Measurements from ENCODE around the gene ZNF593. TPM values are rescaled to one million over a fixed set of nuclear protein-coding genes. Genes with fewer than 3 reads are reported as not detected.
A peak's percentile ranks its signal among the peaks of the same experiment; 100 is the strongest.

The ZNF593 gene
- total RNA-seq, 1 experiment from 2014 or later: 165 TPM

- H3K4me1 ChIP-seq (ENCODE audit: insufficient read depth, low read length): peaks cover 11% of the 10 kb centered on the region
- BruUV-seq (replicated peaks): no TSS peak
- H3K4me2 ChIP-seq (ENCODE audit: low read length): peak overlapping the region; percentile 97
- TF ChIP-seq EZH2 (IDR thresholded peaks at IDR 0.05; ENCODE audit: low read length, unreplicated experiment) (no peak), CTCF (conservative IDR thresholded peaks at IDR 0.05; ENCODE audit: low read depth, low read length) (no peak), EZH2phosphoT487 (IDR thresholded peaks at IDR 0.05; ENCODE audit: borderline replicate concordance, low read length) (no peak)
- H3K4me3 ChIP-seq (ENCODE audit: low read length): peak overlapping the region; percentile 98; the same call in 1 of the 2 replicates
- peak overlapping the region; percentile 97 for H2AFZ ChIP-seq (ENCODE audit: low read length)
- ATAC-seq (no peak), DNase-seq (no peak)
- no peak overlapping the region for H3K27ac ChIP-seq (ENCODE audit: low read length)
- no peaks in the 10 kb centered on the region for H3K9me3 ChIP-seq (ENCODE audit: low read length)
- POLR2A ChIA-PET (ENCODE audit: unreplicated experiment): interaction anchor here (0.6 kb wide), 1 partner anchor 937 kb away, joined by 4 read pairs; the partner anchor contains the start of gene SYF2
- H4K20me1 ChIP-seq (ENCODE audit: low read length): no peaks in the 10 kb centered on the region
- no peaks in the 10 kb centered on the region for H3K9me2 ChIP-seq (replicated peaks; ENCODE audit: low read length)
- no peaks in the 10 kb centered on the region for H3K27me3 ChIP-seq (ENCODE audit: low read length)
- H3K79me2 ChIP-seq (ENCODE audit: low read length): peaks cover 19% of the 10 kb centered on the region
- H3K36me3 ChIP-seq (ENCODE audit: low read depth, low read length): no peaks in the 10 kb centered on the region
- no peaks in the 10 kb centered on the region for H3F3A ChIP-seq (ENCODE audit: low read length, unreplicated experiment)
- intact Hi-C loops (cut with micrococcal nuclease): loop anchor here (1.0 to 2.0 kb wide), 3 partner anchors 66 to 152 kb away; partner anchors contain the start of gene CEP85
- H3K9ac ChIP-seq (ENCODE audit: low read length): no peak overlapping the region
- CTCF ChIA-PET: interaction anchor here (1.0 to 1.6 kb wide), 4 partner anchors 24 to 110 kb away, joined by 3 to 23 read pairs (median 4); partner anchors contain the start of genes CEP85 and PDIK1L
Measured at GRCh38 chr1:26169198-26169554, 532 bp upstream of the ZNF593 start.

- ChIA-PET POLR2A (ENCODE audit: unreplicated experiment) (interaction anchor here (0.6 kb wide), 1 partner anchor 59 kb away, joined by 3 read pairs; the partner anchor contains the start of gene PDIK1L), CTCF (interaction anchor here (0.7 to 1.6 kb wide), 3 partner anchors 25 to 64 kb away, joined by 4 to 23 read pairs (median 6); partner anchors contain the start of gene CEP85)
- H3K4me1 ChIP-seq (ENCODE audit: insufficient read depth, low read length): peaks cover 11% of the 10 kb centered on the region
- TF ChIP-seq EZH2phosphoT487 (IDR thresholded peaks at IDR 0.05; ENCODE audit: borderline replicate concordance, low read length) (no peak), CTCF (conservative IDR thresholded peaks at IDR 0.05; ENCODE audit: low read depth, low read length) (no peak), EZH2 (IDR thresholded peaks at IDR 0.05; ENCODE audit: low read length, unreplicated experiment) (no peak)
- TSS peak; percentile 88 for BruUV-seq (replicated peaks)
- H3F3A ChIP-seq (ENCODE audit: low read length, unreplicated experiment): no peaks in the 10 kb centered on the region
- H3K79me2 ChIP-seq (ENCODE audit: low read length): peaks cover 19% of the 10 kb centered on the region
- intact Hi-C loops (cut with micrococcal nuclease): no loop called here
- H3K36me3 ChIP-seq (ENCODE audit: low read depth, low read length): no peaks in the 10 kb centered on the region
- ATAC-seq (peak; percentile 12; the same call in 1 of the 2 replicates), DNase-seq (no peak)
- H3K27me3 ChIP-seq (ENCODE audit: low read length): no peaks in the 10 kb centered on the region
- peak overlapping the region; percentile 72; the same call in 1 of the 2 replicates for H3K27ac ChIP-seq (ENCODE audit: low read length)
- H3K9me3 ChIP-seq (ENCODE audit: low read length): no peaks in the 10 kb centered on the region
- peak overlapping the region; percentile 99 for H3K9ac ChIP-seq (ENCODE audit: low read length)
- H3K4me2 ChIP-seq (ENCODE audit: low read length): peak overlapping the region; percentile 97
- peak overlapping the region; percentile 97 for H2AFZ ChIP-seq (ENCODE audit: low read length)
- H3K4me3 ChIP-seq (ENCODE audit: low read length): peak overlapping the region; percentile 98
- no peaks in the 10 kb centered on the region for H3K9me2 ChIP-seq (replicated peaks; ENCODE audit: low read length)
- H4K20me1 ChIP-seq (ENCODE audit: low read length): no peaks in the 10 kb centered on the region
Measured at GRCh38 chr1:26170472-26170821, 739 bp downstream of the ZNF593 start.

All from PC-3 (cell line).